AG10803 (cell line): Measurements from ENCODE around the gene MTUS2.

Experiments used
- DNase-seq: peaks from one replicate; pipeline ENCODE4 v3.0.0; 2010; ENCODE audit warnings: low read depth
- H3K4me3 ChIP-seq: 2 replicates; pipeline ENCODE4 v1.5.1; 2011; ENCODE audit warnings: mild to moderate bottlenecking, low read length, control low read depth
- CTCF ChIP-seq: conservative IDR thresholded peaks from 2 replicates; pipeline ENCODE4 v1.5.1; 2011; ENCODE audit warnings: mild to moderate bottlenecking, low read length, control low read depth, inconsistent platforms

The MTUS2 gene

GRCh38 chr13:29136341-29136740 is 316.2 kb downstream of the MTUS2 start:
- DNase-seq = no peak
- no peak for TF ChIP-seq CTCF

GRCh38 chr13:29137016-29137415 is 316.9 kb downstream of the MTUS2 start:
- no peak for DNase-seq
- H3K4me3 ChIP-seq = no peak overlapping the region
- TF ChIP-seq CTCF = no peak

More at GRCh38 chr13:29136341-29136740, 316.2 kb downstream of the MTUS2 start:
- no peak overlapping the region for H3K4me3 ChIP-seq

- no peak overlapping the region for H3K4me3 ChIP-seq
- no peak for TF ChIP-seq CTCF
- DNase-seq = no peak
These were observed 317.9 kb downstream of the MTUS2 start for GRCh38 chr13:29137995-29138394.

- no peak overlapping the region for H3K4me3 ChIP-seq
- peak; percentile 75 for DNase-seq
- no peak for TF ChIP-seq CTCF
These were observed 320.1 kb downstream of the MTUS2 start for GRCh38 chr13:29140277-29140676.

- H3K4me3 ChIP-seq = no peak overlapping the region
- no peak for TF ChIP-seq CTCF
- peak; percentile 4 for DNase-seq
These were observed 323.7 kb downstream of the MTUS2 start for GRCh38 chr13:29143847-29144246.

- TF ChIP-seq CTCF = no peak
- DNase-seq = peak; percentile 33
- H3K4me3 ChIP-seq = no peak overlapping the region
These were observed 334.3 kb downstream of the MTUS2 start for GRCh38 chr13:29154390-29154789.

- no peak overlapping the region for H3K4me3 ChIP-seq
- no peak for DNase-seq
- no peak for TF ChIP-seq CTCF
These were observed 336.0 kb downstream of the MTUS2 start for GRCh38 chr13:29156136-29156535.
